ENCODE results near the gene MTO1.
"Not testable (repeated sequence)": the region's sequence is repeated elsewhere in the genome, so short reads cannot be mapped to it uniquely, and the experiment has no call there.

Gene MTO1, protein sequence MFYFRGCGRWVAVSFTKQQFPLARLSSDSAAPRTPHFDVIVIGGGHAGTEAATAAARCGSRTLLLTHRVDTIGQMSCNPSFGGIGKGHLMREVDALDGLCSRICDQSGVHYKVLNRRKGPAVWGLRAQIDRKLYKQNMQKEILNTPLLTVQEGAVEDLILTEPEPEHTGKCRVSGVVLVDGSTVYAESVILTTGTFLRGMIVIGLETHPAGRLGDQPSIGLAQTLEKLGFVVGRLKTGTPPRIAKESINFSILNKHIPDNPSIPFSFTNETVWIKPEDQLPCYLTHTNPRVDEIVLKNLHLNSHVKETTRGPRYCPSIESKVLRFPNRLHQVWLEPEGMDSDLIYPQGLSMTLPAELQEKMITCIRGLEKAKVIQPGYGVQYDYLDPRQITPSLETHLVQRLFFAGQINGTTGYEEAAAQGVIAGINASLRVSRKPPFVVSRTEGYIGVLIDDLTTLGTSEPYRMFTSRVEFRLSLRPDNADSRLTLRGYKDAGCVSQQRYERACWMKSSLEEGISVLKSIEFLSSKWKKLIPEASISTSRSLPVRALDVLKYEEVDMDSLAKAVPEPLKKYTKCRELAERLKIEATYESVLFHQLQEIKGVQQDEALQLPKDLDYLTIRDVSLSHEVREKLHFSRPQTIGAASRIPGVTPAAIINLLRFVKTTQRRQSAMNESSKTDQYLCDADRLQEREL

DNA sequence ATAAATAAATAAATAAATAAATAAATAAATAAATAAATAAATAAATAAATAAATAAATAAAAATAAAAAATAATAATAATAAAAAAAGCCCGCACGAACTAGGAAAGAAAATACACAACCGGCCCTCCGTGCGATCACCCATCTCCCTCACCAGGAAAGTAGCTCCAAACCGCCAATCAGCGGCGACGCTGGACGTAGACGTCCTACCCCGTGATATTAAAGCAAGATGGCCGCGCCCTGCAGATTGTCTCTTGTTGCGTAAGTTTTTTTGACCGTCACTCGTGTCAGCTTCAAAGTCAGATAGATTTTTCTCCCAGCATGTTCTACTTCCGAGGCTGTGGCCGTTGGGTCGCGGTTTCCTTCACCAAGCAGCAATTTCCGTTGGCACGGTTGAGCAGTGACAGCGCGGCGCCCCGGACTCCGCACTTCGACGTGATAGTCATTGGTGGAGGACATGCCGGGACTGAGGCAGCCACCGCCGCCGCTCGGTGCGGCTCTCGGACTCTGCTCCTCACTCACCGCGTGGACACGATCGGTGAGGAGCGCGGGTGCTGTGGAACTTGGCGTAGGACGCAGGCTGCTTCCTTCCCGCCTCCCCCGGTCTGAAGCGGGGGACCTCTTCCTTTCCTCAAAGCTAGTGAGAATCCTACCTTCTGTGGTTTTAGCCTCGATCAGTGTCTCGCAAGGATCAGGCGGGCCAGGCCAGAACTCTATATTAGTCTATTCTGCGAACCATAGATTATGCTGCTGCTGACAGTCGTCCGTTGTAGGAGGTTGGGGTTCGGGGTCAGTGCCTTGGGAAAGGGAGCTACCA is at the start of gene MTO1:
TSS of gene MTO1 (plus strand) at position 201 of the 814 bp plus-strand sequence. CDS start at position 319, 118 bp downstream.
- DNase-seq (ENCODE audit: low spot score), result peak; percentile 91

DNA sequence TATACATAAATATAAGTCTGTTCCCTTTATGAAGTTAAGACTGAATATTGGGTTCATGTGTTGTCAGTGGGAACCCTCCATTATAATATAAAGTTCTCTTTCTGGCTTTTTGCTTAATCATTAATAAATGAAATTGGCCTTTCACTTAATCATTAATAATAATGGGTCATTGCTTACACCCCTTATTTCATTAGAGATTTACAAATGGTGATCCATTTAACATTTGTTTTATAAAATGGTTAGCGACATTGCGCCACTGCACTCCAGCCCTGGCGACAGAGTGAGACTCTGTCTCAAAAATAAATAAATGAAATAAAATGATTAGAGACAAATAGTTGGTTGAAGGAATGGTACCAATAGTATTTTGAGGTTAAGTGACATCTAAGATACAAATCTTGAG is 48.4 kb upstream of the MTO1 start:
- DNase-seq (ENCODE audit: low spot score), result no peak

DNA sequence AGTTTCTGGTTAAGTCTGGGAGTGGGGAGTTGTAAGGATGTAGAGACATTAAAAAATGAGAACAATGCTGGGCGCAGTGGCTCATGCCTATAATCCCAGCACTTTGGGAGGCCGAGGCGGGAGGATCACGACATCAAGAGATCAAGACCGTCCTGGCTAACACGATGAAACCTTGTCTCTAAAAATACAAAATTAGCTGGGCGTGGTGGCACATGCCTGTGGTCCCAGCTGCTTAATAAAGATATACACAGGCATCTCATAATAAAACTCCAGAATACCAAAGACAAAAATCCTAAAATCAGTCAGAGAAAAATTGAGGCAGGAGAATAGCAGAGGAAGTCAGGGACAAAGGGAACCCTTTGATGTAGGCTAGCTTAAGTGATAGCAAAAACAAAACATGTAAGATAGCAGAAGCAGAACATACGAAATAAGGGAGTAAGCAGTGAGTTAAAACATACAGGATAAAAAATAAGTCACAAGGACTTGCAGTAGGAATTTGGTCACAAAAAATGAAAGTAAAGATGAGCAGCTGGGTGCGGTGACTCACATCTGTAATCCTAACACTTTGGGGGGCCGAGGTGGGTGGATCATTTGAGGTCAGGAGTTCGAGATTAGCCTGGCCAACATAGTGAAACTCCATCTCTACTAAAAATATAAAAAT is 43.3 kb upstream of the MTO1 start:
- no peak for DNase-seq (ENCODE audit: low spot score)

DNA sequence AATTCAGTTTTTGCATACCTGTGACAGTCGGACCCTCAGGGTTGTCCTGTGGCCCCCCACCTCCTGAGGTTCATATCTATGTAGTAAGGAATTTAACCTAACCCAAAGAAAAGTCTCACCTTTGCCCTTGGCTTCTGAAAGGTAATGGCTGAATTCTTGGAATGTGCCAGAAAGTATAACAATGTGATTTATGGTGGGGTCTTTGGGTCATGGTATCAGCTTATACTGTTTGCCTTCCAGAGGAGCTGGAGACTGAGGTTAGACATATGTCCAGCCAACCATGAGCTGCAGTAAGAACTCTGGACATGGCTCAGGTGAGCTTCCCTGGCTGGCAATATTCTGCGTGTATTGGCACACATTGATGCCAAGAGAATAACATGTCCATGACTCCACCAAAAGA is 40.0 kb upstream of the MTO1 start:
- DNase-seq (ENCODE audit: low spot score), result no peak

DNA sequence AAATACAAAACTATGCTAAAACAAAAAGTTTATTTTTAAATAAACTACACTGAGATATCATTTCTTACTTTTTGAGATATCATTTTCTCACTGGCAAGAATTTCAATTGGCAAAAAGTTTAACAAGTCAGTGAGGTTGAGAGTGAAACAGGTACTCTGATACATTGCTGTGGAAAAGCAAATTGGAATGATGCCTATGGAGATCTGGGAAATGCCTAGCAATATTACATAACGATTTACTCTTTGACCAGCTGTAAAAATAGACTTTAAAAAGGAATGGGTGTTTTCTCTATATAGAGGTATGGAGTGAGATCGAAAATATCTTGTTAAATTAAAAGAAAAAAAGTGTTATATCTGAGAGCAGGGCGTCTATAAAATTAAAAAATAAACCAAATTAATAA is 26.3 kb upstream of the MTO1 start:
- DNase-seq (ENCODE audit: low spot score), result no peak

DNA sequence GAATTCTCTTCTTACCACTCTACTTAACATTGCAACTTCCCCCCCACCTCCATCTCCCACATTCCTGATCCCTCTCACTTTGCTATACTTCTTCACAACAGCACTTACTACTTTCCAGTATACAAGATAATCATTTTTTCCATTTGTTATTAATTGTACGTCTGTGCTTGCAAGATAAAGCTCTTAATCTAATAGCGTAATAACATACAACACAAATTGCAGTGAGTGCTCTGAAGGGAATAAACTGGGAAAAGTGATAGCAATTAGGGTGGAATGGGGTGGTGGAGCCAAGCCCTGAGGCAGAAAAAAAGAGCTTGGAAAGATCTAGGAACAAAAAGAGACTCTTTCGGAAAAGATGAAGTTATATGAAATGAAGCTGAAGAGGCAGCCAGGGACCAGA is 18.0 kb upstream of the MTO1 start:
- DNase-seq (ENCODE audit: low spot score), result no peak

DNA sequence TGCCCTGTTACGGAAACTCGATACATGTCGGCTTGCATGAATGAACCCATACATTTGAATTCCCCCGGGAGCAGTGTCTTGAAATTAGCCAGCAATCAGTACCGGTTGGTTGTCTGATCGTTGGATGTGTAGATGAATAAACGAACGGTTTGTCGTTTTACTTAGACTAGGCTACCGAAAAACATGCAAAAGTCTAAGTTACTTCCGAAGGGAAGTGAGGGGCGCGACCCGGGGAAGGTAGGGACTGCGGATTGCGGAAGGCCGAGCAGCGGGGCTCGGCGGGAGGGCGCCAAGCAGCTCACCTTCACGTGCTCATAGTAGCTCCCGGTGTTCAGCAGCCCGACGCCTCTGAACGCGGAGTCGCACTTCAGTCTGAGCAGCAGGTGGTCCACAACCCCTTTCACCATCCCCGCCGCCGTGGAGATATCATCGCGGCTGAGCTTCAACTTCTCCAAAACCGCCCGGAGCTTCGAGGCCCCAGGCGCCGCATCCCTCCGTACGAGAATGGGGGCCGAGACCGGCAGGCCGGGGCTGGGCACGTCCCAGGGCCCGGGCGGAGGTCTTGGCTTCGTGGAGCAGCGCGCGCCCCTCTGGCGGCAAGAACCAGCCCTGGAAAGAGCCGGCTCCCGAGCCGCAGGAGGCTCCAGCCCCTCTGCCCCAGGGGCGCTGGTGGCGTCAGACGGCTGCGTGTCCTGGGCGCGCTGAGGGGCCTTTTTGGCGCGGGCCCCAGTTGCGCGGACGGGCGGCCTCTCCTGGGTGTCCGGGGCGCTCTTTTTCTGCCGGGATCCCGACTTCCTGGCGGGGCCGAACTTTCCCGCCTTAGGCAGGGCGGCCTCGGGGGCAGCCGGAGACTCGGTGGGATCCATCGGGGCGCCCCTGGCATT is 10.1 kb upstream of the MTO1 start:
- DNase-seq (ENCODE audit: low spot score), result no peak

DNA sequence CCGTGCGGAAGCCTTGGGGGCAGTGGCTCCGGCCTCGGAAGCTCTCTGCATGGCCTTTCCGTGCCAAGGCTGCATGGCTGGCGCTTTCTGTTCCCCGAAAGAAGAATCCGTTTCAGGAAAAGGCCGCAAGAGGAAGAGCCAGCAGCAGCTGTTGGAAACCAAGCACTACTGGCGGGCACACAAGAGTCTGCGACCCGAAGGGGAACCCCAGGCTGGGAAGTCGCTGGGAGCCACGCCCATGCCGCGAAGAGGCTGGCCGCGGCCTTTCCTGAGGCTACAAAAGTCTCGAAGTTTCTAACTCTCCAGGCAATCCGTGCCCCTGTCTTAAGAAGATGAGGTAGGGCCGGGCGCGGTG is 9.5 kb upstream of the MTO1 start, which contains the start of gene CGAS:
TSS of gene CGAS (minus strand) at position 191 of the 355 bp plus-strand sequence. CDS start at position 75, 116 bp downstream.
- DNase-seq (ENCODE audit: low spot score), result peak; percentile 47

DNA sequence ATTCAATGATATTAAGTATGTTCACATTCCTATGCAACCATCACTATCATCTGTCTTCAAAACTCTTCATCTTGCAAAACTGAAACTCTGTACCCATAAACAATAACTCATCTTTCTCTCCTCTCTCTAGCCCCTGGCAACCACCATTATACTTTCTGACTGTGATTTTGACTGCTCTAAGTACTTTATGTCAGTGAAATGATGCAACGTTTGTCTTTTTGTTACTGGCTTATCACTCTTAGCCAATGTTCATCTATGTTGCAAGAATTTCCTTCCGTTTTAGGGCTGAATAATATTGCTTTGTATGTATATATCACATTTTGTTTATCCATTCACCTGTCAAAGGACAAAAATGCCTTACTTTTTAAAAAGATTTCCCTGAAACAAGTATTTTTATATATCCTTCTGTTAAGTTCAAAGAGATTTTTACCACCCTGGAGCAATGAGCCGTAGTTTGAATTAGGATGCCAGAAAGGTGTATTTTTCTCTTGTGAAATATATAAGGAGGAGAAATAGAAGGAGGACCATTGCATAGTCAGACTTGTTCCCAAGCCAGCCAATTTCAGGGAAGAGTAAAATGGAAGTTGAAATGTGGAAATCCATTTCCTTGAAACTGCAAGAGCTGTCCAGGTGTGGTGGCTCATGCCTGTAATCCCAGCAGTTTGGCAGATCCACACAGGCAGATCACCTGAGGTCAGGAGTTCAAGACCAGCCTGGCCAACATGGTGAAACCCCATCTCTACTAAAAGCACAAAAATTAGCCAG is 5.5 kb upstream of the MTO1 start:
- DNase-seq (ENCODE audit: low spot score), result no peak

DNA sequence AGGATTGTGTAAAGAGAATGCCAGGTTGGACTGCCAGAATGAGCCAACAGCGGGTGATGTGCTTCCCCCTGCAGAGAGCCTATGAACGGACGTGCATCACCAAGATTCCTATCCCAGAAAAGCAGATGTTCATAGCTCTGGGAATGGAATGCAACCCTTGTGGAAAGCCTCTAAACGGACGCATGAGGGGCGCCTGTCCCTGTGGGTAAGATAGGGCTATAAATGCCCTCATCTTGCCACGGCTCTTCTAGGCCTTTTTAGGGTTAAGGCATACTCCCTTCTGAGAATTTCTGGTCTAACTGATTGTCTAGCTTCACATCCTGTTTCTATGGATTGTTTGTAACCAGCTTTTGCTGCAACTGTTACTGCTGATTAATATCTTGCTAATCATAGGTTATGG is 2.1 kb upstream of the MTO1 start:
- DNase-seq (ENCODE audit: low spot score), result not testable (repeated sequence)

DNA sequence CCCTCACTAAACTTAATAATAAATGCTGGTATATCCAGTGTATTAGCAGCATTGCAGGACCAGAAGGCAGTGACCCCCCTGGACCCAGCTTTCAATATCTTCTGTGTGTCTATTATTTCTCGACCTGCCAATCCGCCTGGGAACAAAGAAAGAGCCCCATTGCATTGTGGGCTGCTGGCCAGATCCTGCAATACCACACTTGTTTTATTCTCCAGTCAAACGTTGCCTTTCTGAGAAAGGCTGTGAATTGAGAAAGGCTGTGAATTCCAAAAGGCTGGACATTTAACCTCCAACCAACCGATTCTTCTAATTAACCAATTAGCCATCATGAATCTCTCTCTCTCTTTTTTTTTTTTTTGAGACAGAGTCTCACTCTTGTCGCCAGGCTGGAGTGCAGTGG is 1.5 kb upstream of the MTO1 start:
- peak; percentile 26 for DNase-seq (ENCODE audit: low spot score)

DNA sequence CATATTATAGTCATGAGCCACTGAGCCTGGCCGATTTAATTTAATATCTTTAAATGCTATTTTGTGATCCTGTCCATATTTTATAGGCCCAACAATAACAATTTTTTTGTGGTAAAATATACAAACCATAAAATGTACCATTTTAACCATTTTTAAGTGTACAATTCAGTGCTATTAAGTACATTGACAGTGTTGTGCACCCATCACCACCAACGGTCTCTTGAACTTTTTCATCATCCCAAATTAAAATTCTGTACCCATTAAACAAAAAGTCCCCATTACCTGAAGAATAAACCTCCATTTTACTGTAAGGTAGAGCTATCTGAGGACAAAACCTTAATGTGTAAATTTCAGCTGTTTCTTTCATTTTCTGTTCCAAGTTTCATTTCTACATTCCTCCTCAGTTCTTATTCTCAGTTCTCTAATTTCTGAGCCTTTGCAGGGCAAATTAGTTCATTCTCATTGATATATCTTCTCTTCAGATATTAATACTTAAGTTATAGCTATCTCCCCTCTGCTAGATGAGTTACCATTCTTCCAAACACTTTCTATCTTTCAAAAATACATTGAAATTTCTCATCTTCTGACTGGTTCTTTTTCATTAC is 10.3 kb downstream of the MTO1 start:
- no peak for DNase-seq (ENCODE audit: low spot score)

DNA sequence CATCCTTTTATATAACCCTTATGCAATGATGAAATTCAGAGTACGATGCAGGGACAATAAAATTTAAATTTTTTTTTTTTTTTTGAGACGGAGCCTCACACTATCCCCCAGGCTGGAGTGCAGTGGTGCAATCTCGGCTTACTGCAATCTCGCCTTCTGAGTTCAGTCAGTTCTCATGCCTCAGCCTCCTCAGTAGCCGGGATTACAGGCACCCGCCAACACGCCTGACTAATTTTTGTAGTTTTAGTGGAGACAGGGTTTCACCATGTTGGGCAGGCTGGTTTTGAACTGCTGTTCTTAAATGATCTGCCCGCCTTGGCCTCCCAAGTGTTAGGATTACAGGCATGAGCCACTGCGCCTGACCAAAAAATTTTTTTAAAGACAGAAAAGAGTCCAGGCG is 15.2 kb downstream of the MTO1 start:
- no peak for DNase-seq (ENCODE audit: low spot score)

DNA sequence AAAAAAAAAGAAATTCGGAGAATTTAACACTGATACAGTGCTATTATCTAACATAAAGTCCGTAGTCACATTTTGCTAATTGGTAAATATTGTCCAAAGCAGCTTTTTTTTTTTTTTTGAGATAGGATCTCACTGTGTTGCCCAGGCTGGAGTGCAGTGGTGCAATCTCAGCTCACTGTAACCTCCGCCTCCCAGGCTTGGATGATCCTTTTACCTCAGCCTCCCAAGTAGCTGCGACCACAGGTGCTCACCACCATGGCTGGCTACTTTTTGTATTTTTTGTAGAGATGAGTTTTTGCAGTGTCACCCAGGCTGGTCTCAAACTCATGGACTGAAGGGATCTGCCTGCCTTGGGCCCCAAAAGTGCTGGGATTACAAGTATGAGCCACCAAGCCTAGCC is 15.9 kb downstream of the MTO1 start:
- DNase-seq (ENCODE audit: low spot score), result no peak

DNA sequence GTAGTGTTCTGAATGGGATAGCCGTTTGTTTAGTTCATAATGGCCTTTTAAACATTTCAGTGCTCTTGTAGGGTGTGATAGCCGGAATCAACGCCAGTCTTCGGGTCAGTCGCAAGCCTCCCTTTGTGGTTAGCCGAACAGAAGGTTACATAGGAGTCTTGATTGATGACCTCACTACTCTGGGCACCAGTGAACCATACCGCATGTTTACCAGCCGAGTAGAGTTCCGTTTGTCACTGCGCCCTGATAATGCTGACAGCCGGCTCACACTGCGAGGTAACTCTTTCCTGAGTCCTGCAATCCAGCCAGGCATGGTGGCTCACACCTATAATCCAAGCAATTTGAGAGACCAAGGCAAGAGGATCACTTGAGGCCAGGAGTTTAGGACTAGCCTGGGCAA is 20.4 kb downstream of the MTO1 start:
- no peak for DNase-seq (ENCODE audit: low spot score)

DNA sequence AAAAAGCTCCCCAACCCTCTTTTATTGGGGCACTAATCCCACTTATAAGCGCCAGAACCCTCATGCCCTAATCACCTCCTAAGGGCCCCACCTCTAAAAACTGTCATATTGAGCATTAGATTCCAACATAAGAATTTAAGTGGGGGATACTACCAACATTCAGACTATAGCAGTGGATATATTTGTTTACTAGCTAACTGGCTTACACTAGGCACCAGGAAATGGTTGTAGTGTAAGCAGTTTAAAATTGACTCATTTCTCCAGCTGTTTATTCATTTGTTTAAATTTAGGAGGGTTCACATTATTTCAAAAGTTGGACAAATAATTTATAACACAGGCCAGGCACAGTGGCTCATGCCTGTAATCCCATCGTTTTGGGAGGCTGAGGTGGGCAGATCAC is 22.9 kb downstream of the MTO1 start:
- no peak for DNase-seq (ENCODE audit: low spot score)

DNA sequence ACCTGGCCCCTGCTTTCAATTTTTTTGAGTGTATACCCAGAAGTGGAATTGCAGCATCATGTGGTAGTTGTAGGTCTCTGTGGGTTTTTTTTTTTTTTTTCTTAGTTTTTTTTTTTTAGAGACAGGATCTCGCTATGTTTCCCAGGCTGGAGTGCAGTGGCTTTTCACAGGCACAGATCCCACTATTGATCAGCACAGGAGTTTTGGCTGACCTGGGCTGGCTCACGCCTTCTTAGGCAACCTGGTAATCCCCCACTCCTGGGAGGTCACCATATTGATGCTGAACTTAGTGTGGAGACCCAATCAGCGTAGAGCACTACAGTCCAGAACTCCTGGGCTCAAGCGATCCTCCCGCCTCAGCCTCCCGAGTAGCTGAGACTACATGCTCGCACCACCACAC is 25.9 kb downstream of the MTO1 start:
- no peak for DNase-seq (ENCODE audit: low spot score)

DNA sequence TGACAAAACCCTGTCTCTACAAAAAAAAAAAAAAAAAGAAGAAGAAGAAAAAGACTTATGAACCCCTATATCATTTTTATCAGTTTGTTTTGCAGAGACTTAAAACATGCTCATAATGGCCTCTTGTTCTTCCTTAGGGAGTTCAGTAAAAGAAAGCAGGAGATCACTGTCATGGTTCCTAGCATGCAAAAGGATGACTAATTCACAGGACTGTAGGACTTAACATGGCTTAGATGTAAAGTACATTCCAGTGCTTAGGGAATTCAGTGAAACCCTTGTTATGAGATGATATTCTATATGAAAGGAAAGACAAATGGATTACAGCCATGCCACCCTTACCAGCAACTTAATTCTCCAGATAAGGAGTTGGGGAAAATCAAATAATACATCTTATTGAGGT is 29.8 kb downstream of the MTO1 start:
- DNase-seq (ENCODE audit: low spot score), result no peak

DNA sequence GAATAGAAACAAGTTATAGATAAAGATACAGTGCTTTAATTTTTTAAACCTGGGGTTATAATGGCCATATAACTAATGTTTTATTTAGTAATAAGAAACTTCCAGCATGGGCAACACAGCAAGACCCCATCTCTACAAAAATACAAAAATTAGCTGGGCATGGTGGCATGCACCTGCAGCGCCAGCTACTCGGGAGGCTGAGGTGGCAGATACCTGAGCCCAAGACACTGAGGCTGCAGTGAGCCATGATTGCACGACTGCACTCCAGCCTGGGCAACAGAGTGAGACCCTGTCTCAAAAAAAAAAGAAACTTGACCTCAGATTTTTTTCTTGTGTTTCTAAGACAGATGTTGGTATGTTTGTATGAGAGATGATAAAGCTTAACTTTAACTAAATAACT is 36.4 kb downstream of the MTO1 start:
- no peak for DNase-seq (ENCODE audit: low spot score)
